HepG2 (cell line): ENCODE results near the gene VGF. TPM values are rescaled to one million over a fixed set of nuclear protein-coding genes. Genes with fewer than 3 reads are reported as not detected.
A peak's percentile ranks its signal among the peaks of the same experiment; 100 is the strongest.

Experiments
- AGO1 ChIP-seq: fragments of 200-400 bp; formaldehyde crosslinking; IDR thresholded peaks from 2 replicates; pipeline ENCODE4 v1.6.1; 2017; ENCODE audit warnings: mild to moderate bottlenecking, low read depth, low read length, moderate library complexity; ENCODE audit not compliant: poor library complexity, severe bottlenecking
- GTF2F1 ChIP-seq: fragments of 150-350 bp; IDR thresholded peaks from 2 replicates; pipeline ENCODE4 v1.6.1; 2014; ENCODE audit warnings: low read length
- HMGXB3 ChIP-seq: sonication (generic); formaldehyde crosslinking; IDR thresholded peaks from 2 replicates; pipeline ENCODE4 v1.4.0; 2020; ENCODE audit warnings: missing genetic modification reagents, borderline replicate concordance
- HNRNPUL1 ChIP-seq: fragments of 200-400 bp; formaldehyde crosslinking; IDR thresholded peaks from 2 replicates; pipeline ENCODE4 v1.6.1; 2017; ENCODE audit warnings: low read depth, mild to moderate bottlenecking, low read length, moderate library complexity
- NFATC3 ChIP-seq: sonication (generic); formaldehyde crosslinking; IDR thresholded peaks from 2 replicates; pipeline ENCODE4 v1.5.1; 2020; ENCODE audit warnings: mild to moderate bottlenecking, missing genetic modification reagents
- PHF21A ChIP-seq: sonication (generic); formaldehyde crosslinking; IDR thresholded peaks from 2 replicates; pipeline ENCODE4 v1.5.0; 2020; ENCODE audit warnings: mild to moderate bottlenecking, missing genetic modification reagents
- PPARG ChIP-seq: conservative IDR thresholded peaks from 2 replicates; pipeline ENCODE4 v1.6.1; 2016; ENCODE audit warnings: missing biosample characterization, missing genetic modification reagents
- RBM39 ChIP-seq: fragments of 200-400 bp; formaldehyde crosslinking; IDR thresholded peaks from one replicate; pipeline ENCODE4 v1.6.1; 2018; ENCODE audit warnings: antibody characterized with exemption, mild to moderate bottlenecking, low read depth, low read length; ENCODE audit not compliant: poor library complexity, severe bottlenecking
- SNAPC4 ChIP-seq: sonication (generic); formaldehyde crosslinking; IDR thresholded peaks from 2 replicates; pipeline ENCODE4 v1.4.0; 2020; ENCODE audit warnings: mild to moderate bottlenecking, missing genetic modification reagents
- ZMAT3 ChIP-seq: sonication (generic); formaldehyde crosslinking; conservative IDR thresholded peaks from 2 replicates; pipeline ENCODE4 v1.7.0; 2021; ENCODE audit warnings: missing genetic modification reagents
- ZNF207 ChIP-seq: fragments of 450-650 bp; IDR thresholded peaks from 2 replicates; pipeline ENCODE4 v1.6.1; 2016; ENCODE audit warnings: antibody characterized with exemption, borderline replicate concordance
- ZNF280D ChIP-seq: sonication (generic); formaldehyde crosslinking; IDR thresholded peaks from 2 replicates; pipeline ENCODE4 v1.5.1; 2020; ENCODE audit warnings: mild to moderate bottlenecking, missing genetic modification reagents
- ZNF577 ChIP-seq: sonication (generic); formaldehyde crosslinking; IDR thresholded peaks from 2 replicates; pipeline ENCODE4 v1.4.0; 2020; ENCODE audit warnings: mild to moderate bottlenecking, low read depth, missing genetic modification reagents, borderline replicate concordance
- ZNF737 ChIP-seq: sonication (generic); formaldehyde crosslinking; IDR thresholded peaks from 2 replicates; pipeline ENCODE4 v1.5.0; 2020; ENCODE audit warnings: missing genetic modification reagents, mild to moderate bottlenecking, borderline replicate concordance
- ZNF788 ChIP-seq: sonication (generic); formaldehyde crosslinking; IDR thresholded peaks from 2 replicates; pipeline ENCODE4 v1.5.0; 2020; ENCODE audit warnings: mild to moderate bottlenecking, missing genetic modification reagents, borderline replicate concordance
- polyA plus RNA-seq, 8 experiments: library from polyadenylated mRNA; depleted of rRNA in 3 of 8; stranded (reverse) in 7 of 8; unstranded in 1 of 8; fragments of >200 nt; fragmentation: Illumina TruSeq in 4 of 8; extraction: Trizol in 4 of 8; gene quantifications; 2 replicates each; pipeline versions ENCODE4 v1.2.1 to v1.2.3, GENCODE V29; 2011 to 2016; ENCODE audit warnings: low read depth in 4 of 8, missing spikeins in 1 of 8, mixed read lengths in 1 of 8; ENCODE audit not compliant: insufficient read depth in 1 of 8
- total RNA-seq, 5 experiments: library from RNA; depleted of rRNA; stranded (reverse); fragments of >200 nt; fragmentation: Illumina TruSeq; extraction: Trizol; gene quantifications; 2 replicates each; pipeline ENCODE4 v1.2.3, GENCODE V29; 2016; ENCODE audit warnings: low read depth in 1 of 5

VGF gene
- total and polyA plus RNA-seq, 2 of the 13 experiments (the other 11 are each of a cell fraction or from before 2014, with no cell fraction given), result 0.12 to 0.46 TPM

GRCh38 chr7:101124376-101125056 is 40.9 kb downstream of the VGF start (continued):
- TF ChIP-seq HMGXB3 (CRISPR knock-in tag), result no peak; the same call in 1 of the 2 replicates
- TF ChIP-seq HNRNPUL1, result no peak
- TF ChIP-seq AGO1, result no peak
- no peak for TF ChIP-seq SNAPC4 (CRISPR knock-in tag)
- no peak for TF ChIP-seq NFATC3
- no peak for TF ChIP-seq GTF2F1
- TF ChIP-seq ZNF788 (CRISPR knock-in tag), result no peak
- TF ChIP-seq ZNF737 (CRISPR knock-in tag), result no peak
- TF ChIP-seq ZNF577, result no peak
- TF ChIP-seq RBM39, result no peak
- TF ChIP-seq PPARG (CRISPR knock-in tag), result peak; percentile 54; the same call in 1 of the 2 replicates
- no peak for TF ChIP-seq ZNF280D (CRISPR knock-in tag)
- no peak for TF ChIP-seq ZNF207
- TF ChIP-seq ZMAT3 (CRISPR knock-in tag), result peak; percentile 78; the same call in 1 of the 2 replicates
- no peak; the same call in 1 of the 2 replicates for TF ChIP-seq PHF21A (CRISPR knock-in tag)
